ENCODE results near the gene DOCK4.

DOCK4 gene

DNA sequence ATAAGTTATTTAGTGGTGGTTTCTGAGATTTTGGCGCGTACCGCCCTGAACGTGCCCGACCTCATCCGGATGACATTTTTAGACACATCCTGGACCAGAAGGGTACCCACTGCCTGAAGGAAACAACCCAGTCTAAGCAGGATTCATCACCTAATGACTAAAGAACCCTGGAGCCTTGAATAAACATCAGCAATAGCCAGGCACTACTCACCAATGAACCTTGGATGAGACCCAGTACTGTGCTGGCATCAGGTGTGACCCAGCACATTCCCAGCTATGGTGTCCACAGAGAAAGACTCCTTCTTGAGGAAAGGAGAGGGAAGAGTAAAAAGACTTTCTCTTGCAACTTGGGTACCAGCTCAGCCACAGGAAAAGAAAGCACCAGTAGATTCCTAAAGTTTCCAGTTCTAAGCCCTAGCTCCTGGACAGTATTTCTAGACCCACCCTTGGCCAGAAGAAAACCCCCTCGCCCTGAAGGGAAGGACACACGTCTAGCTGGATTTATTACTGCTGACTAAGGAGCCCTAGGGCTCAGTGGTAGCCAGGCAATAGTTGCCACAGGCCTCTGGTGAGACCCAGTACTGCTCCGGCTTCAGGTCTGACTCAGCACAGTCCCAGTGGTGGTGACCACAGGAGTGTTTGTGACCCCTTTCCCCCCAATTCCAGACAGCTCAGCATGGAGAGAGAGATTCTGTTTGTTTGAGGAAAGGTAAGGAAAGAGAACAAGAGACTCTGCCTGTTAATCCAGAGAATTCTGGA, 32.8 kb upstream of the DOCK4 start:
- H3K9me3 ChIP-seq (ENCODE audit: control insufficient read depth in 2 of 2, low read length in 2 of 2), result no peaks in the 10 kb centered on the region
- no peaks in the 10 kb centered on the region for H3K36me3 ChIP-seq (ENCODE audit: control insufficient read depth in 2 of 2, insufficient read depth in 2 of 2, low read length in 2 of 2)
- H3K27me3 ChIP-seq (ENCODE audit: control insufficient read depth in 2 of 2, insufficient read depth in 2 of 2, low read length in 2 of 2), result no peaks in the 10 kb centered on the region
- no peak overlapping the region for H3K4me3 ChIP-seq (ENCODE audit: low read length in 2 of 2)
- H3K9ac ChIP-seq (ENCODE audit: low read depth in 1 of 2, low read length in 2 of 2), result no peak overlapping the region
- no peaks in the 10 kb centered on the region for H3K4me1 ChIP-seq (ENCODE audit: control insufficient read depth in 2 of 2, insufficient read depth in 2 of 2, low read length in 2 of 2)
- no peak overlapping the region for H3K27ac ChIP-seq (ENCODE audit: low read depth in 2 of 2, low read length in 2 of 2)

- H3K27me3 ChIP-seq (ENCODE audit: control insufficient read depth in 2 of 2, insufficient read depth in 2 of 2, low read length in 2 of 2), result no peaks in the 10 kb centered on the region
- no peak overlapping the region for H3K27ac ChIP-seq (ENCODE audit: low read depth in 2 of 2, low read length in 2 of 2)
- no peaks in the 10 kb centered on the region for H3K36me3 ChIP-seq (ENCODE audit: control insufficient read depth in 2 of 2, insufficient read depth in 2 of 2, low read length in 2 of 2)
- H3K9ac ChIP-seq (ENCODE audit: low read depth in 1 of 2, low read length in 2 of 2), result no peak overlapping the region
- H3K9me3 ChIP-seq (ENCODE audit: control insufficient read depth in 2 of 2, low read length in 2 of 2), result no peaks in the 10 kb centered on the region
- no peaks in the 10 kb centered on the region for H3K4me1 ChIP-seq (ENCODE audit: control insufficient read depth in 2 of 2, insufficient read depth in 2 of 2, low read length in 2 of 2)
- H3K4me3 ChIP-seq (ENCODE audit: low read length in 2 of 2), result no peak overlapping the region
These were observed 32.1 kb upstream of the DOCK4 start for GRCh38 chr7:112238330-112238729.

GRCh38 chr7:112236597-112236996, 30.4 kb upstream of the DOCK4 start:
- Histone ChIP-seq H3K27ac (ENCODE audit: low read depth in 2 of 2, low read length in 2 of 2) (no peak overlapping the region), H3K9me3 (ENCODE audit: control insufficient read depth in 2 of 2, low read length in 2 of 2) (no peaks in the 10 kb centered on the region), H3K36me3 (ENCODE audit: control insufficient read depth in 2 of 2, insufficient read depth in 2 of 2, low read length in 2 of 2) (no peaks in the 10 kb centered on the region), H3K4me3 (ENCODE audit: low read length in 2 of 2) (no peak overlapping the region), H3K4me1 (ENCODE audit: control insufficient read depth in 2 of 2, insufficient read depth in 2 of 2, low read length in 2 of 2) (no peaks in the 10 kb centered on the region), H3K27me3 (ENCODE audit: control insufficient read depth in 2 of 2, insufficient read depth in 2 of 2, low read length in 2 of 2) (no peaks in the 10 kb centered on the region), H3K9ac (ENCODE audit: low read depth in 1 of 2, low read length in 2 of 2) (no peak overlapping the region)

DNA sequence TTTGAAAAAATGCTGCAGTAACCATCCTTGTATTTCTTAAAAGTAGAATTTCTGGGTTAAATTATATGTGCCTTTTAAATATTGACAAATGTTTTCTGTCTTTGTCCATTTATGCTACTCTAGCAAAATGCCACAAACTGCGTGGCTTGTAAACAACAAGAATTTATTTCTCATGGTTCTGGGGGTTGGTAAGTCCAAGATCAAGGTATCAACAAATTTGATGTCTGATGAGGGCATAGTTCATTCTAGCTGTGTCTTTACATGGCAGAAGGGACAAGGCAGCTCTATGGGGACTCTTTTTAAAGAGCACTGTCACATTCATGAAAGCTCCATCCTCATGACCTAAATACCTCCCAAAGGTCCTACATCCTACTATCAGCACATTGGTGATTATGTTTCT, 27.9 kb upstream of the DOCK4 start:
- no peak overlapping the region for H3K27ac ChIP-seq (ENCODE audit: low read depth in 2 of 2, low read length in 2 of 2)
- H3K9ac ChIP-seq (ENCODE audit: low read depth in 1 of 2, low read length in 2 of 2), result no peak overlapping the region
- H3K36me3 ChIP-seq (ENCODE audit: control insufficient read depth in 2 of 2, insufficient read depth in 2 of 2, low read length in 2 of 2), result no peaks in the 10 kb centered on the region
- H3K4me3 ChIP-seq (ENCODE audit: low read length in 2 of 2), result no peak overlapping the region
- H3K27me3 ChIP-seq (ENCODE audit: control insufficient read depth in 2 of 2, insufficient read depth in 2 of 2, low read length in 2 of 2), result no peaks in the 10 kb centered on the region
- no peaks in the 10 kb centered on the region for H3K9me3 ChIP-seq (ENCODE audit: control insufficient read depth in 2 of 2, low read length in 2 of 2)
- H3K4me1 ChIP-seq (ENCODE audit: control insufficient read depth in 2 of 2, insufficient read depth in 2 of 2, low read length in 2 of 2), result no peaks in the 10 kb centered on the region

- no peaks in the 10 kb centered on the region for H3K9me3 ChIP-seq (ENCODE audit: control insufficient read depth in 2 of 2, low read length in 2 of 2)
- no peaks in the 10 kb centered on the region for H3K27me3 ChIP-seq (ENCODE audit: control insufficient read depth in 2 of 2, insufficient read depth in 2 of 2, low read length in 2 of 2)
- H3K9ac ChIP-seq (ENCODE audit: low read depth in 1 of 2, low read length in 2 of 2), result no peak overlapping the region
- H3K4me1 ChIP-seq (ENCODE audit: control insufficient read depth in 2 of 2, insufficient read depth in 2 of 2, low read length in 2 of 2), result no peaks in the 10 kb centered on the region
- H3K36me3 ChIP-seq (ENCODE audit: control insufficient read depth in 2 of 2, insufficient read depth in 2 of 2, low read length in 2 of 2), result no peaks in the 10 kb centered on the region
- no peak overlapping the region for H3K27ac ChIP-seq (ENCODE audit: low read depth in 2 of 2, low read length in 2 of 2)
- no peak overlapping the region for H3K4me3 ChIP-seq (ENCODE audit: low read length in 2 of 2)
These were observed 27.0 kb upstream of the DOCK4 start for GRCh38 chr7:112233048-112233697.

- Histone ChIP-seq H3K27ac (ENCODE audit: low read depth in 2 of 2, low read length in 2 of 2) (no peak overlapping the region), H3K9ac (ENCODE audit: low read depth in 1 of 2, low read length in 2 of 2) (no peak overlapping the region), H3K4me1 (ENCODE audit: control insufficient read depth in 2 of 2, insufficient read depth in 2 of 2, low read length in 2 of 2) (no peaks in the 10 kb centered on the region), H3K36me3 (ENCODE audit: control insufficient read depth in 2 of 2, insufficient read depth in 2 of 2, low read length in 2 of 2) (no peaks in the 10 kb centered on the region), H3K9me3 (ENCODE audit: control insufficient read depth in 2 of 2, low read length in 2 of 2) (no peaks in the 10 kb centered on the region), H3K27me3 (ENCODE audit: control insufficient read depth in 2 of 2, insufficient read depth in 2 of 2, low read length in 2 of 2) (no peaks in the 10 kb centered on the region), H3K4me3 (ENCODE audit: low read length in 2 of 2) (no peak overlapping the region)
These were observed 26.2 kb upstream of the DOCK4 start for GRCh38 chr7:112232212-112232978.

DNA sequence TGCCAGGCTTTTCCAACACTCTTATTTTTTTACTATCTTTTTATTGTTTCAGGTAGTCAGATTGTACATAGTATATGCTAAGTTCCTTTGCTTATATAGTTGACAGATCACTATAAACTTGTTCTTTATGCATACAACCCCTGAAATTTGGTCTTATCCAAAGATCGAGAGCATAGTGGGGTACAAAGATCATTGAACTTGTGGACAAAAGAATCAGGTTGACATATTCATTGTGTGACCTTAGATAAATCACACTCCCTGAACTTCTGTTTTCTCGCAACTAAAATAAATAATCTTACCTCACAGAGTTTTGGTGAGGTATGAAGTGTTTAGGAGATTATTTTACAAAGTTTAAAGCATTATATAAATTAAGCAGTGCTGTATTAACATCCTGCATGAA, 22.4 kb upstream of the DOCK4 start:
- no peaks in the 10 kb centered on the region for H3K9me3 ChIP-seq (ENCODE audit: control insufficient read depth in 2 of 2, low read length in 2 of 2)
- H3K27me3 ChIP-seq (ENCODE audit: control insufficient read depth in 2 of 2, insufficient read depth in 2 of 2, low read length in 2 of 2), result no peaks in the 10 kb centered on the region
- H3K27ac ChIP-seq (ENCODE audit: low read depth in 2 of 2, low read length in 2 of 2), result no peak overlapping the region
- no peak overlapping the region for H3K9ac ChIP-seq (ENCODE audit: low read depth in 1 of 2, low read length in 2 of 2)
- H3K36me3 ChIP-seq (ENCODE audit: control insufficient read depth in 2 of 2, insufficient read depth in 2 of 2, low read length in 2 of 2), result no peaks in the 10 kb centered on the region
- H3K4me3 ChIP-seq (ENCODE audit: low read length in 2 of 2), result no peak overlapping the region
- no peaks in the 10 kb centered on the region for H3K4me1 ChIP-seq (ENCODE audit: control insufficient read depth in 2 of 2, insufficient read depth in 2 of 2, low read length in 2 of 2)

GRCh38 chr7:112226701-112227276, 20.6 kb upstream of the DOCK4 start:
- H3K36me3 ChIP-seq (ENCODE audit: control insufficient read depth in 2 of 2, insufficient read depth in 2 of 2, low read length in 2 of 2), result no peaks in the 10 kb centered on the region
- no peaks in the 10 kb centered on the region for H3K4me1 ChIP-seq (ENCODE audit: control insufficient read depth in 2 of 2, insufficient read depth in 2 of 2, low read length in 2 of 2)
- no peak overlapping the region for H3K27ac ChIP-seq (ENCODE audit: low read depth in 2 of 2, low read length in 2 of 2)
- no peak overlapping the region for H3K4me3 ChIP-seq (ENCODE audit: low read length in 2 of 2)
- H3K9me3 ChIP-seq (ENCODE audit: control insufficient read depth in 2 of 2, low read length in 2 of 2), result no peaks in the 10 kb centered on the region
- H3K27me3 ChIP-seq (ENCODE audit: control insufficient read depth in 2 of 2, insufficient read depth in 2 of 2, low read length in 2 of 2), result no peaks in the 10 kb centered on the region
- H3K9ac ChIP-seq (ENCODE audit: low read depth in 1 of 2, low read length in 2 of 2), result no peak overlapping the region

GRCh38 chr7:112225006-112225405, 18.8 kb upstream of the DOCK4 start:
- no peaks in the 10 kb centered on the region for H3K27me3 ChIP-seq (ENCODE audit: control insufficient read depth in 2 of 2, insufficient read depth in 2 of 2, low read length in 2 of 2)
- no peak overlapping the region for H3K27ac ChIP-seq (ENCODE audit: low read depth in 2 of 2, low read length in 2 of 2)
- H3K4me1 ChIP-seq (ENCODE audit: control insufficient read depth in 2 of 2, insufficient read depth in 2 of 2, low read length in 2 of 2), result no peaks in the 10 kb centered on the region
- H3K9ac ChIP-seq (ENCODE audit: low read depth in 1 of 2, low read length in 2 of 2), result no peak overlapping the region
- no peaks in the 10 kb centered on the region for H3K9me3 ChIP-seq (ENCODE audit: control insufficient read depth in 2 of 2, low read length in 2 of 2)
- H3K36me3 ChIP-seq (ENCODE audit: control insufficient read depth in 2 of 2, insufficient read depth in 2 of 2, low read length in 2 of 2), result no peaks in the 10 kb centered on the region
- no peak overlapping the region for H3K4me3 ChIP-seq (ENCODE audit: low read length in 2 of 2)

- H3K27me3 ChIP-seq (ENCODE audit: control insufficient read depth in 2 of 2, insufficient read depth in 2 of 2, low read length in 2 of 2), result no peaks in the 10 kb centered on the region
- H3K9ac ChIP-seq (ENCODE audit: low read depth in 1 of 2, low read length in 2 of 2), result no peak overlapping the region
- H3K9me3 ChIP-seq (ENCODE audit: control insufficient read depth in 2 of 2, low read length in 2 of 2), result no peaks in the 10 kb centered on the region
- no peaks in the 10 kb centered on the region for H3K4me1 ChIP-seq (ENCODE audit: control insufficient read depth in 2 of 2, insufficient read depth in 2 of 2, low read length in 2 of 2)
- no peaks in the 10 kb centered on the region for H3K36me3 ChIP-seq (ENCODE audit: control insufficient read depth in 2 of 2, insufficient read depth in 2 of 2, low read length in 2 of 2)
- H3K4me3 ChIP-seq (ENCODE audit: low read length in 2 of 2), result no peak overlapping the region
- H3K27ac ChIP-seq (ENCODE audit: low read depth in 2 of 2, low read length in 2 of 2), result no peak overlapping the region
These were observed 18.0 kb upstream of the DOCK4 start for GRCh38 chr7:112224186-112224585.

Measured in mucosa of rectum (tissue), 2 donors.